Stimulated activated CD8-positive, alpha-beta memory T cell treated with anti-CD3 and anti-CD28 coated beads, Interleukin-12 subunit alpha, Interleukin-12 subunit beta, amount 100 ng/mL, for 24 hours (primary cell): Measurements from ENCODE around the gene GCSH.

Experiments
- DNase-seq: peaks from one replicate; pipeline ENCODE4 v3.0.0-alpha.2; 2020; ENCODE audit errors: extremely low read depth

Gene GCSH

DNA sequence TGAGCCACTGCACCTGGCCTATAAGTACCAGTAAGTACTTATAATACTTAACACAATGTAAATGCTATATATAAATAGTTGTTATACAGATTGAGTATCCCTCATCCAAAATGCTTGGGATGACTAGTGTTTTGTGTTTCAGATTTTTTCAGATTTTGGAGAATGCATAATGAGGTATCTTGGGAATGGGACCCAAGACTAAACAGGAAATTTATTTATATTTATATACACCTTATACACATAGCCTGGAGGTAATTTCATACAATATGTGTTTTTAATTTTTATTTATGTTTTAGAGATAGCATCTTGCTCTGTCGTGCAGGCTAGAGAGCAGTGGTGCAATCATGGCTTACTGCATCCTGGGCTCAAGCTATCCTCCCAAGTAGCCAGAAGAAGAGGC, 9.8 kb upstream of the GCSH start:
- no peak for DNase-seq

DNA sequence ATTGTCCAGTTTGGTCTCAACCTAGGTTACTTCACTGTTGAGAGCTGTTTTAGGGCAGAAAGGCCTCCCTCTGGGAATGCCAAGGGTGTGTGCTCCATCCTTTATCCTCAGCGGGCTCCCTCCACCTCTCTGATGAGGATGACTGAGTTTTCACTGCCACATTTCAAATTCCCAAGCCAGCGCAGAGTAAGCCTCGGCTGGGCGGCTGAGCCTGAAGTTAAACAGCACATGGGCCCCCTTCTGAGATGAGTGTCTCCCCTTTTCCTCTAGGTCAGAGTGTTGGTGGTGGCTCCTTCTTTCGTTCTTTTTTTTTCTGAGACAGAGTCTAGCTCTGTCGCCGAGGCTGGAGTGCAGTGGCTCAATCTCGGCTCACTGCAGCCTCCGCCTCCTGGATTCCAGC, 5.5 kb upstream of the GCSH start:
- no peak for DNase-seq

DNA sequence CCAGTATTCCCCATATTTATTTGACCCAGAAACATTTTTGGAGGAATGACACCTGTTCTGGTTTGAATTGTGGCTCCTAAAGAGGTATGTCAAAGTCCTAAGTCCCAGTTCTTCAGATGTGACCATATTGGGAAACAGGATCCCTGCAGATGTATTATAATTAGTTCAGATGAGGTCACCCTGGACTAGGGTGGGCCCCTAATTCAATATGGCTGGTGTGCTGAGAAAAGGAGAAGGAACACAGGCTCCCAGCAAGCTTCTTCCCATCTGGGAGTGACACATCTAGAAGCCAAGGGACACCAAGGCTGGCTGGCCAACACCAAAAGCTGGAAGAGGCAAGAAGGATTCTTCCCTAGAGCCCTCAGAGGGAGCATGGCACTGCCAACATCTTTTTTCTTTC, 3.8 kb upstream of the GCSH start:
- DNase-seq, result no peak

DNA sequence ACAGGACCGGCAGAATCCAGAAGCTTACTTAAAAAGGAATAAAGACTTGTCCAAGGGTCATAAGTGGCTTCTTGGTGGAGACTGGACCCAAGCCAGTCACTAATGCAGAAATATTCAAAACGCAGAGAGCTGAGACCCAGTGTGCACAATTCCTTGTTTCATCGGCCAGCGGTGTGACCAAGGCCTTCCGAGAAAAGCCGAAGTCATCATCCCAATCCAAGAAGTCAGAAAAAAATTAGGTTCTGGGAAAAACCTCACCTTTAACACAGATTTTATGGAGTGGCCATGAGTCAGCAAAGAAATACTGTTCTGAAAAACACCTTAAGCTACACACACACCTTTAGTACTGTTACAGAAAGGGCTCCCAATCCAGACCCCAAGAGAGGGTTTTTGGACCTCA, 1.0 kb upstream of the GCSH start:
- no peak for DNase-seq

DNA sequence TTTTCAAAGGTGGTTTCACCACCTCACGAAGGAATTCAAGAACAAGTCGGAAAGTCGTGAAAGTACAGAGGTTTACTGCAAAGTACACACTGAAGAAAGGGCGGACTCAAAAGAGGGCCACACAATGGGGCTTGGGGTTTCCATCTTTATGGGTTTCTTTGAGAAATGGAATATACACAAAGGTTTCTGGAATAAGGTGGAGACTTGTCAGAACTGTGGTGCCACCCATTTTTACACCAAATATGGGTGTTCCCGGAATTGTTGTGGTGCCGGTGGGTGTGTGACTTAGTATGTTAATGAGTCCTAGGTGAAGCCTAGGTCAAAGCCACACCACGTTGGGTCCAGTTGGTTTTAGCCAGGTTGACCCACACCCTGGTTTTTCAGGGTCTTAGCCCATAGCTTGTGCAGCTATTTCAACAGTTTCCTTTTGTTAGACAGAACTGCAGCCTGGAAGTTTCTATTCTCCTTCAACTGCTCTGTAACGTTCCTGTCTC, 567 bp upstream of the GCSH start:
- DNase-seq, result no peak

DNA sequence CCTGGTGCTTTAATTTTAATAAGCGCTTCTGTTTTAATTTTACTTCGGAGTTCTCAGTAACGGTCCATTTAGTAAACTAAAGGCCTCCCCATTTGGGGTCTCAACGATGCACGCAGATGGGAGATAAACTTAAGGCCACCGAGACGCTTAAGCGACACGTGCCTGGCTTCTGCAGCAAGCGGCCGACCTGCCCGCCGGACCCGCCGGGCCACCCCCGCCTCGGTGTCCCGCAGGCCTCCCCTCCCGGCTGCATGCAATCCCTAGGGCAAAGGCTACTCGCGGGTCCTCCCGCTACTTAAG, 592 bp downstream of the GCSH start:
- DNase-seq, result no peak

DNA sequence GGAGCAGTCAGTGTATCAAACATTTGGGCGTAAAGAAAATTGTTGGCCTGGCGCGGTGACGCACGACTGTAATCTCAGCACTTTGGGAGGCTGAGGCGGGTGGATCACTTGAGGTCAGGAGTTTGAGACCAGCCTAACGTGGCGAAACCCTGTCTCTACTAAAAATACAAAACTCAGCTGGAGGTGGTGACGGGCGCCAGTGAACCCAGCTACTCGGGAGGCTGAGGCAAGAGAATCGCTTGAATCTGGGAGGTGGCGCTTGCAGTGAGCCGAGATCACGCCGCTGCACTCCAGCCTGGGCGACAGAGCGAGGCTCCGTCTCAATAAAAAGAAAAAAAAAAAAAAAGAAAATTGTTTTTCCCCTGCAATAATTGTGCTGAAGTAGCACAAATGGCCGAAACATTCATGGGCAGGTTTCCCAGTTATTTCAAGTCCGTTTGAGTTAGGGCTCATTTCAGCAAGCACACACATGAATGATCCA, 1.4 kb downstream of the GCSH start:
- no peak for DNase-seq

DNA sequence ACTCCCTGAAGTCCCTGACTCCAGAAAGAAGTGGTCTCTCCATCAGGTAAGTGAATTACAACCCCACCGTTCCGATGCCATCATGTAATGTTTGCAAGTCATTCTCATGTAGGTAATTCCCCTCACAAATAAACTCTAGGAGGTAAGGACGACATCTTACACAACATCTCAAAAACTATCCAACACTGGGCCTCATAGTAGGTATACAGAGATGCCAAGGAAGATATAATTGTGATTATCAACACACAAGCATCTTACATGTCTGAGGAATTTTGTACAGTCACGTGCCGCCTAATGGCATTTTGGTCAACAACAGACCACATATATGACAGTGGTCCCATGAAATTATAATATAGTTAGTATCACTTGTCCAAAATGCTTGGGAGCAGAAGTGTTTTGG, 7.4 kb downstream of the GCSH start:
- DNase-seq, result no peak

DNA sequence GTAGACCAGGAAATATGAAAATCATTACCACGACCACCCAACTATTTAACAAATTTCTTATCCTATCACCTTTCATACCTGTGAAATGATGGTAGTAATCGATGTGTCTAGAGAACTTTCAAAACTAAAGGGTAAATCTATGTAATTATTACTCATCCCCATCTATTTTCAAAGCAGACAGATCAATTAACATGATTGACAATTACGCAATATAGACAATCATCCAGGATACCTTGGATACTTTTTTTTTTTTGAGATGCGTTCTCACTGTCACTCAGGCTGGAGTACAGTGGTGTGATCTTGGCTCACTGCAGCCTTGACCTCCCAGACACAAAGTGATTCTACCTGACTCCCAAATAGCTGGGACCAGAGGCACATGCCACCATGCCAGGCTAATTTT, 15.2 kb downstream of the GCSH start:
- DNase-seq, result no peak

DNA sequence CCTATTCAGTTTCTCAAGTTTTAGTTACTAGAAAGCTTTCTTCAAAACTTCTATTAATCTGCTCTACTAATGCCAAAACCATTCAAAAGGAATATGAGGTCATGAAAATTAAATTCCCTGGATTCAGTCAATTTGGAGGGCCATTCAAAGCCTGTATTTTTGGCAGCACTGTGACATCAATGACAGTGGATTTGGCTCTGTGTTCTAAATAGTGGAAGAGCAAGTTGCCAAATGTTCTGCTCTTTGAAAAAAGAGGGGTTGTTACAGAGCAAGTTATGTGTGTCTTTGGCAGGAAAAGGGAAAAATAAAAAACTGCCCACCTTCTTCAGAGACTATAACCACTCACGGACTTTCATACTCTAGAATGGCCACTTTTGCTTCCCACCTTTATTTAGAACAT, 16.0 kb downstream of the GCSH start:
- DNase-seq, result no peak

DNA sequence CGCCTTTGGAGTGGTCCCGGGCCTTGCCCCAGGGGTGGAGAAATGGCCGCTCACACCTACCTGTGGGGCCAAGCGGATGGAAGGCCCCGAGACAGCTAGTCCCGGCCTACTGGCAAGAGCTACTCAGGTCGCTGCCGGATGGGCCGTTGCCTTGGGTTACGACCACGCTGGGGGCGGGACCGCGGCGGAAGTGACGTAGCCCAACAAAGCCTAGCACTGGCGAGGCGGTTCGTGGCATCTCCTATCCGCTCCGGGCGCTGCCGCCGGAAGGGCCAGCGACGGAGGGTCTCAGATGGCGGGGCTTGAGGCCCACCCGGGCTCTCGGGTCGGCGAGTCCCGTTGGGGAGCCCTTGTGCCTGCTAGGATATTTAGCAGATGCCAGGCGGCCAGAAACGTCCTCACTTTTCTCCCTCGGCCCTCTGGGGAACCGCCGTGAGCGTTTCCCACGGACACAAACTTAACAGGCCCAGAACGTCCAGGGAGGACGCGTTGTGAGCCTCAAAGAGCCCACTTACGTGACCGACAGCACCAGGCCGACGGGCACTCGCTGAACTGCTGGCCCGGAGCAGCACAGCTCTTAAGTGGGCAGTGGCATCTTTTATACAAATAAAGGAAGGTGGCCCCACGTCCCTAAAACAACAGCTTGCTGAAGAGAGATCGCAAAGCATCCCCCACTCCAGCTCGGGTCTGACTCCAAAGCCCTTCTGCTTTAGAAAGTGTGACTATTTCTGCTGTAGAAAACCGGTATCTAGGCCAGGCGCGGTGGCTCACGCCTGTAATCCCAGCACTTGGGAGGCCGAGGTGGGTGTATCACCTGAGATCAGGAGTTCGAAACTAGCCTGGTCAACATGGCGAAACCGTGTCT, 18.9 kb downstream of the GCSH start, which contains the start of gene C16orf46:
TSS of gene C16orf46 (minus strand) at position 163 of the 865 bp plus-strand sequence. CDS start 13,283 bp downstream, outside the sequence.
- peak; percentile 92 for DNase-seq

DNA sequence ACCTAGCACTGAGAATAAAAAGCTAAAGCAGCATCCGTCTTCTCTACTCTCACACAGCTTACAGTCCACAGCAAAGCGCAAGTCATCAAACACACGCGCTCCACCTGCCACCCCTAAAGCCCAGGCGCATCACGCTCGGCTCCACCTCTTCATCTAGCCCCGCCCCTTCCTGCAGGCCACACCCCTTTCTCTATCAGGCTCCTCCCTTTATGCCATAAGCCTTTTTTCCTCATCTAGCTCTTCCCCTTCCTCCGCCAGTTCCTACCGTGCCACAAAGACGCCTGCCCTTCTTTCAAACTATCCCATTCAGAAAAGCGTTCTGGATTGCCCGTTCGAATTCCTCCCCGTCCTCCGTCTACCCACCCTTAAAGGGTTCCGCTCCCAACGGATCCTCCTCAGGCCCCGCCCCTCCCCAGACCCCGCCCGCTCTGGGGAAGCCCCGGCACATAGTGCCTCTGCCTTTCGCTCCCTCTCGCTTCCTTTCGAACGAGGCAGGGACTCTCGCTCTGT, 19.6 kb downstream of the GCSH start:
- peak; percentile 73 for DNase-seq

DNA sequence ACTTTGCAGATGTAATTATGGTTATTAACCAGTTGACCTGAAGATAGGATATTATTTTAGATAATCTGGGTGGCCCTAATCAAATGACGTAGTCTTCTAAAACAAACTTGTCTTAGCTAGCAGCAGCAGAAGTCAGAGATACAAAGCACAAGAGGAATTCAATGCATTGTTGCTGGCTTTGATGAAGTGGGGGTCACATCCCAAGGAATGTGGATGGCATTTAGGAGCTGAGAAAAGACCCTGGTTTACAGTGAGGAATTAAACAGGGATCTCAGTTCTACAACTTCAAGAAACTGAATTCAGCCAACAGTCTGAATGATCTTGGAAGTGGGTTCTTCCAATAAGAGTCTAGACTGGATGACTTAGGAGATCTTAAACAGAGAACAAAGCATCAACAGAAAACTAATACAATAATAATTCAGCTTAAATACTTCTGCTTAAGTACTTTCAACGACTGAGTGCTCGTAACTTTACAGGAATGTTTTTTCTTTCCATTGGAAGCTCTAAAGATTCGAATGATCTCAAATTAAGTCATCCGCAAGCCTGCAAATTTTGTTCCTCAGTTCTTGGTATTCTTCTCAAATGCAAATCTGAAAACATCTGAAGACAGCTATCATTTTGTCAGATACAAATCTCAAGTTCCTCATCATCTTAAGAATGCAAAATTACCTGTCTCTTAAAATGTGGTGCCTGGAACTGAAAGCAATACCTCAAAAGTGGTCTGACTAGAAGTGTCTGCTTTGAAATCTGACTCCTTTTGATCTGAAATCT, 22.4 kb downstream of the GCSH start:
- DNase-seq, result no peak

DNA sequence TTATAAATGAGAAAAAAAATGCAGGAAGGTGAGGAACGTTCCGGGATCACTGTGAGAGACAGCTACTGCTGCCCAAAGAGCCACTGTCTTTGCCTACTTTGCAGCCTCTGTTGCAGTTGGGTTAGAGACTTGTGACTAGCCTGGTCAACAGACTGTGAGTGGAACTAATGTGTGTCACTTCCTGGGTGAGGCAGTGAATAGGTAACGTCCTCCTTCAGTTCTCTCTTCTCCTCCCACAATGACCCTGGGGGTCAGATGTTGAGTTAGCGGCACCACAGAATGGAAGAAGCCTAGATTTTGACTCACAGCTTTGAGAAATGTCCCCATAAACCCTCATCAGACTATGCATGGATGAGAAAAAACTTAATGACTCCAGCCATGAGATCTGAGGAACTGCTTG, 24.4 kb downstream of the GCSH start:
- DNase-seq, result no peak

DNA sequence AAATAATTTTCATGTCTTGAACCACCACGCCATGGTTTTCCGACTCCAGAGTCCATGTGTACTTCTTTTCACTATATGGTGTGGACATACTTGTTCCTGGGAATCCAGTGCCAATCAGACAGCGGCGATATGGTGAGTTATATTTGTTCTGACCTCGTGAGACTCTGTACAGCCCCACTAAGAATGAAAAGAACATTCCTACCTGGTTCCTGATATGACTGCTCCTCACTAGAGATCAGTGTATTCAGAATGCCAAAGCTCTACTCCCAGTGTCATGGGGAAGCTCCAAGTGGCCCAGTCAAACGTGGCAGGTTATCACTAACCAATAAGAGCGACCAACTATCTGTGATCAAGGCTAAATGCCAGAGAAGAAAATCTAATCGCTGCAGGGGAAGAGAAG, 25.2 kb downstream of the GCSH start:
- DNase-seq, result no peak

DNA sequence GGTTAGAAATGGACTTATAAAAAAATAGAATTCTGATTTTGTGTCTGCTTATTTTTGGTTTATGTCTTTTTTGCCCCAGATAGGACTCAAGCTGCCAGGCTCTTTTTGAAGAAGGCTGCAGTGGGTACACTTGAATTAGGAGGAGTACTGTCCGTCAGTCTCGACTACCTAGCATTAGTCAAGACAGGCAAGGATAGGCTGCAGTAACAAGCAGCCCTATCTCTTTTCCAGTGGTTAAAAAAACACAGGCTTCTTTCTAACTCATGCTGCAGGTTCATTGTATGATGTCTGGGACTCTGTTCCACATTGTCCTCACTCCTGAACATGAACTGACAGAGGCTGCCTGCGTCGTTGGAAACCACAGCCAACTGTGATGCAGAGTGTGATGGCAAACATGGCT, 27.1 kb downstream of the GCSH start:
- DNase-seq, result no peak

DNA sequence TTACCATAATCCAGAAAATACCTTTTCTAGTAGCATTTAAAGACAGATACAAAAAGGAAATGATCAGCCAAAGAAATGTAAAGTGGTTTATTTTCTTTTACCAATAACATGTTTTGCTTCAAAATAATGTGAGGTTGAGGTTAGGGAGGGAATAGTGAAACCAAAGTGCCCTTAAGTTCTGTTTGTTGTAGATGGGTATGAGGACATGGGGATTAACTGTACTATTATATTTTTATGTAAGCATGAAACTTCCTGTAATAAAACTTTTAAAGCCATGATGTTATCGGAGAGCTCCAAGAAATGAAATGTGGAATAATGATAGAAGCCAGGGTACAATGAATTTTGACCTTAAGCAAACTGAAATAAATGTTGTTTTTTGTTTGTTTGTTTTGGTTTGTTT, 29.0 kb downstream of the GCSH start:
- DNase-seq, result no peak

DNA sequence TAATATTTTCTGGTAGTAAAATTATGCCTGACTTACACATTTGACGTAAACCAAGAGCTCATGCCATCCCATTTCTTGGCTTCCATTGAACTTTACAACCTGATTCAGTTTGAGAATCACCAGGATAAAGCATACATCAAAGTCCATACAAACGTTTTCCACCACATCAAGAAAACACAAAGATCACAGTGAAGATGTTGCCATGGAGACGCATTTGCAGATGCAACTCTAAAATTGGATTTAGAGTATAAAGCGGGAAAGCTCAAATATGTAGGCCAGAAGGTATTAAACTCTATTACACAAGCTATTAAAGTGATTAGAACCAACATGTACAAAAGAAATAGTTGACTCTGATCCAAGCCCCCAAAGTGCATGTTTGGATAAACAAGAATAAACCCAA, 29.5 kb downstream of the GCSH start:
- no peak for DNase-seq

DNA sequence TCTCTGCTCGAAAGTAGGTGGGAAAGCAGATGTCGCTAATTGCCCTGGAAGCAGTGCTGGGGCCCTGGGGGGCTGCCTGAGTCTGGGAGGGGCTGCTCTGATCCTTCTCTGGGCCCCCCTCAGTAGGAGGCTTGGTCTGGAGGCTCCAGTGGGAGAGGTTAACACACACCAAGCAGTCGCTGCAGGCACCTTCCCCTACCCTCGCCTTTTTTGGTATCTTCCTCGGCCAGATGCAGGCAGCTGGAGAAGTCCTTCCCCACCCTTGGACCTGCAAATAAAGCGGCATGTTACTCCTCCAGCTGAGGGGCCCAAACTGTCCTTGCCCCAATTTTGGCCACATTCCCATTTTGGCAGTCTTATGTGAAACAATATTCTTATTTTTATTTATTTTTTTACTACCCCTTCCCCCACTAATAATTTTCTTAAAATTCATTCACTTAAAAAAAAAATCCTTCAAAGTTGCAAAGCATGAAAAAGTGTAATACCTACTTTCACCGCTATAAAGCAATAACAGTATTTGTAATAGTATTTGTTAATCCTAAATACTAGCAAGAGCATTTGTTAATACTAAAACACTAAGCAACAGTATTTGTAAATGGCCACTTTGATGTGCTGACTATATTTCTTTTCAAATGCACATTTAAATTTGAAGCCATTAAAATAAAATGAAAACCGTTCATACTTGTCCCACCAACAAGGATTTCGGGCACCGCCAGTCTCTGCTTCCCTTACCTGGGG, 34.2 kb downstream of the GCSH start:
- DNase-seq, result no peak

DNA sequence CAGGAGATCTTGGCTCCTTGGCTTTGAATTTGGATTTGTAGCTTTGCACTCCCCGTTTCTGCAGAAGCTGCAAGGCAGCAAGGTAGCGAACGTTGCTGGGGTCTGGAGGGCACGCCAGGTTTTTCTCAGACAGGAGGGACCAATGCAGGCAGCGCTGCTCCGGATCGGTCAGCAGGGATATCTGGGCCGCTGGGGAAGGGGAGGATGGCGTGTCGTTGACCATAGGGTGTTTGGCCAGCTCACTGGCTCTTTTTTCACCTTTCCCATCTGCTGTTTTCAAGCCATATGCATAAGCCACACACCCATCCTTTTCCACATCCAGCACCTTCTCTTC, 34.9 kb downstream of the GCSH start:
- no peak for DNase-seq

DNA sequence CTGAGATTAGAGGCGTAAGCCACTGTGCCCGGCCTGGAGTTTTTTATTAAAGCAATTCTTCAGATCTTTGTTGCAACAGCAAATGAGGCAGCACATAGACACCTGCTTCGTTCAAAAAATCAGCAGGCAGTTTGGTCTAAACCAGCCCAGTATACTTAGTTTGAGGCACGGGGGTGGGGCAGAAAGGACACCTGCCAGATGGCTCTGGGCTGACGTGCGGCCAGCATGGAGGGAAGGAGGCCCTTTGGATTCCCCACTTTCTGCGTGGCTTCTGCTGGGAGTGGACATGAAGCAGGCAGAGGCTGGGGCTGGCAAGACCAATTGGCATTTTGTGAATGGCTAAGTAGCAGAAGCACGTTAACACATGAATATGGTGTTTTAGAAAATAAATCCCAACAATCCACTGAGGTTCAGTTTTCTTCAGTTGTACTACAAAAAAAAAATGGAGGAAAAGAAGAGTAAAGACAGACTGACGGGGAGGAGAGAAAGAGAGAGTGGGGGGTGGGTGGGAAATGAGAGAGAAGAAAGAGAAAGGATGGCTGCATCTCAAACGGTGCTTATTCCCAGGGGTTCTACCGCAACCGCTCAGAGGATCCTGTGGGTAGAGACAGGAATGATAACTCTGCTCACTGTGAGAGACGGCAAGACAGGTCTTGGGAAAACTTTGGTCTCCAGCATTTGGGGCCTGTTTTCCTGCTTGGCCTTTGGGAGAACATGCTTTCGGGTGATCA, 35.5 kb downstream of the GCSH start:
- no peak for DNase-seq

DNA sequence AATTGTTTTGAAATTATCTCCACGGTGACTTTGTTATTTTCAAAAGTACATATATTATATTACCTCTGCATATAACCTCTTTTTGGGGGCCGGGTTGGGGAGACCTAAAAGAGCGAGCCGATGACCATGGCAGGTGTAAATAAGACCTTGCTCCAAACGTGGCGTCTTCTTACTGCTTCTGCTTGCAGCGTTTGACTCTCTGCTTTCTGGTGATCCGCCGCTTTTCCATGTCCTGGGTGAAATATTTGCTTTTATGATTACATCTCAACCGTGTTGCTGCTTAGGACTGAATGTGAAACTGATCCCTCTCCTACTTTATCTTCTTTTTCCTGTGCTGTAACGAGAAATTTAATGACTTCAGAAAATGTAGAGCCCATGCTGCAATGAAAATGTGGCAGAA, 42.4 kb downstream of the GCSH start:
- DNase-seq, result no peak
